T-helper 1 cell treated with Interleukin-12 subunit alpha and Interleukin-12 subunit beta and Interleukin-4 antibody, amounts not matched to agents 30 μg/mL and 1 μg/mL, for 36 hours (primary cell): ENCODE data around the gene SEC22A.
A peak's percentile ranks its signal among the peaks of the same experiment; 100 is the strongest.

Experiments used
- H3K27ac Mint-ChIP-seq: one replicate; pipeline ENCODE4 v1.8.0; 2021; ENCODE audit warnings: mild to moderate bottlenecking, mixed read lengths
- H3K27me3 Mint-ChIP-seq: one replicate; pipeline ENCODE4 v1.8.0; 2021; ENCODE audit warnings: low read depth, mixed read lengths
- H3K36me3 Mint-ChIP-seq: one replicate; pipeline ENCODE4 v1.8.0; 2021; ENCODE audit warnings: low read depth, mixed read lengths
- H3K4me1 Mint-ChIP-seq: one replicate; pipeline ENCODE4 v1.8.0; 2021; ENCODE audit warnings: low read depth, mixed read lengths
- H3K4me3 Mint-ChIP-seq: one replicate; pipeline ENCODE4 v1.8.0; 2021; ENCODE audit warnings: mild to moderate bottlenecking, moderate library complexity, mixed read lengths
- H3K9me3 Mint-ChIP-seq: one replicate; pipeline ENCODE4 v1.8.0; 2021; ENCODE audit warnings: mixed read lengths

Gene SEC22A

DNA sequence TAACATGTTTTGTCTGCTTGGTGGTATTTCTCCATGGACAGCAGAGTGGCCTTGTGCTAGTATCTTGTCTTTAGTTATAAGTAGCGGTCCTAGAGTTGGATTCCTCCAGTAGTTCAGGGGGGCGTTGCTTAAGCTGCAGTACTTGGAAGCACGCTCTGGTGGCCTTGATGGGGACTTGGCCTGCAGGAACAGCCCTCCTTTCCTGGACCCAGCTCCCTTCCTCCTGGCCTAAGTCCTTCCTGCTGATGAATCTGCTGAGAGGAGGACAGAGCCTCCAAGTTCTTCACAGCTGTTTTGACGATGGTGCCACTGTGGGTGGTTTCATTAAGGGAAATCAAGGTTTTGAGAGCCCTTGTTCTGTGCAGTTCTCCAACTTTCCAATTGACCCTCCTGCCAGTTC lies 38.6 kb upstream of the SEC22A start:
- no peak overlapping the region for H3K27ac Mint-ChIP-seq
- no peak overlapping the region for H3K4me3 Mint-ChIP-seq
- H3K36me3 Mint-ChIP-seq = peaks cover 46% of the 10 kb centered on the region
- no peaks in the 10 kb centered on the region for H3K4me1 Mint-ChIP-seq
- no peaks in the 10 kb centered on the region for H3K27me3 Mint-ChIP-seq
- H3K9me3 Mint-ChIP-seq = peaks cover 10% of the 10 kb centered on the region

DNA sequence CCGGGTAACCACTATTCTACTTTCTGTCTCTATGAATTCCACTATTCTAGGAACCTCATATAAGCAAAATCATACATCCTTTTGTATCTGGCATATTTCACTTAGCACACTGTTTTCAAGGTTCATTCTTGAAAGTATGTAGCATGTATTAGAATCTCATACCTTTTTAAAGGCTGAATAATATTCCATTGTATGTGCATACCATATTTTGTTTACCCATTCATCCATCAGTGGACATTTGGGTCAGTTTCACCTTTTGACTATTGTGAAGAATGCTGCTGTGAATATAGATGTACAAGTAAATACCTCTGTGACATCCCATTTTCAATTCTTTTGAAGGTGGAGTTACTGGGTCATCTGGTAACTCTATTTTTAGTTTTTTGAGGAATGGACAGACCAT lies 36.6 kb upstream of the SEC22A start:
- no peaks in the 10 kb centered on the region for H3K27me3 Mint-ChIP-seq
- H3K27ac Mint-ChIP-seq = no peak overlapping the region
- peaks cover 10% of the 10 kb centered on the region for H3K9me3 Mint-ChIP-seq
- no peak overlapping the region for H3K4me3 Mint-ChIP-seq
- peaks cover 45% of the 10 kb centered on the region for H3K36me3 Mint-ChIP-seq
- no peaks in the 10 kb centered on the region for H3K4me1 Mint-ChIP-seq

DNA sequence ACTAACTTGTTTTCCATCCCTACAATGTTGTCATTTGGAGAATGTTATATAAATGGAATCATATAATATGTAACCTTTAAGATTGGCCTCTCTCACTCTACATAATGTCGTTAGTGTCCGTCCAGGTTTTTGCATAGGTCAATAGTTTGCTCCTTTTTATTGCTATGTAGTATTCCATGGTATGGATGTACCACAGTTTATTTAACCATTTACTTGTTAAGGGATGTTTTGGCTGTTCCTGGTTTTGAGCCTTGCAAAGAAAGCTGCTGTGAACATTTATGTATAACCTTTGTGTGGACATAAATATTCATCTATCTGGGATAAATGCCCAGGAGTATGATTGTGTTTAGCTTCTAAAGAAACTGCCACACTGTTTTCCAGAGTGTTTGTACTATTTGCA lies 34.1 kb upstream of the SEC22A start:
- Mint-ChIP-seq H3K27ac (no peak overlapping the region), H3K27me3 (no peaks in the 10 kb centered on the region), H3K4me3 (no peak overlapping the region), H3K9me3 (peaks cover 10% of the 10 kb centered on the region), H3K4me1 (no peaks in the 10 kb centered on the region), H3K36me3 (peaks cover 42% of the 10 kb centered on the region)

DNA sequence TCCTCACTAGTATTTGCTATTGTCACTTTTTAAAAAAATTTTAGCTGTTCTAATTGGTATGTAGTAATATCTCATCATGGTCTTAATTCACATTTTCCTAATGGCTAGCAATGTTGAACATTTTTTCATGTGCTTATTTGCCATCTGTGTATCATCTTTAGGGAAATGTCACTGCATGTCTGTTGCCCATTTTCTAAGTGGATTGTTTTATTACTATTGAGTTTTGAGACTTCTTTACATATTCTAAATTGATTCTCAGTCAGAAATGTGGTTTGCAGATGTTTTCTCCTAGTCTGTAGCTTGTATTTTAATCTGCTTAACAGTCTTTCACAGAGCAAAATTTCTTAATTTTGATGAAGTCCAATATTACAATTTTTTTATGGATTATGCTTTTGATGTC lies 33.6 kb upstream of the SEC22A start:
- no peak overlapping the region for H3K27ac Mint-ChIP-seq
- H3K36me3 Mint-ChIP-seq = peaks cover 39% of the 10 kb centered on the region
- no peaks in the 10 kb centered on the region for H3K27me3 Mint-ChIP-seq
- peaks cover 10% of the 10 kb centered on the region for H3K9me3 Mint-ChIP-seq
- H3K4me1 Mint-ChIP-seq = no peaks in the 10 kb centered on the region
- H3K4me3 Mint-ChIP-seq = no peak overlapping the region

DNA sequence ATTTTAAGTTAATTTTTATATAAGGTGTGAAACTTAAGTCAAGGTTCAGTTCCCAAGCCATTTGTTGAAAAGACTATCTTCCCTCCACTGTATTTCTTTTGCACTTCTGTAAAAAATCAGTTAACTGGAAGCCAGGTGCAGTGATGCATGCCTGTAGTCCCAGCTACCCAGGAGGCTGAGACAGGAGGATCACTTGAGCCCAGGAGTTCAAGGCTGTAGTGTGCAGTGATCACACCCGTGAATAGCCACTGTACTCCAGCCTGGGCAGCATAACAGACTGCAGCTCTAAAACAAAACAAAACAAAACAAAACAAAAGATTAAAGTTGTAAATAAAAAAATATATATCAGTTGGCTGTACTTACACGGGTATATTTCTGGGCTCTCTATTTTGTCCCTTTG lies 33.1 kb upstream of the SEC22A start:
- H3K4me3 Mint-ChIP-seq = no peak overlapping the region
- H3K36me3 Mint-ChIP-seq = peaks cover 35% of the 10 kb centered on the region
- H3K27ac Mint-ChIP-seq = no peak overlapping the region
- H3K9me3 Mint-ChIP-seq = peaks cover 10% of the 10 kb centered on the region
- no peaks in the 10 kb centered on the region for H3K4me1 Mint-ChIP-seq
- H3K27me3 Mint-ChIP-seq = no peaks in the 10 kb centered on the region

DNA sequence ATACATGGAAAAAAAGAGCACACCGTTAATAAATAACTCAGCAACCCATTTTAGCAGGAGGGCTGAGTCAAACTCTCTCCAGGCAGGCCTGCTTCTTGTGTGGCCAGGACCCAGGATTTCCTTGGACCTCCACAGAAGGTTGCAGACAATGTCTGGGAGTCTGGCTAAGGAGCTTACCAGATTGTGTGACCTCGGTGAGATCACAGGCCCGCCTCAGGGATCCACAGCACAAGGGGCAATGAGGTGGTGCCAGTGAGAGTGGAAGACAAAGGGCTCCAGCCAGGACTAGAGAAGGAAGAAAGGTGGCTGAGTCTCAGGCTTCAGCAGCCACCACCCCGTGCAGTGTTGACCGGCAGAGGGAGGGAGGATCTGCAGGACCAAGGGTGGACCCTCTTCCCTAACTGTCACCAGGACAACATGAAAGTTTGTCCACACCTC lies 32.2 kb upstream of the SEC22A start:
- Mint-ChIP-seq H3K27me3 (no peaks in the 10 kb centered on the region), H3K36me3 (peaks cover 30% of the 10 kb centered on the region), H3K4me1 (no peaks in the 10 kb centered on the region), H3K4me3 (no peak overlapping the region), H3K27ac (no peak overlapping the region), H3K9me3 (peaks cover 10% of the 10 kb centered on the region)

DNA sequence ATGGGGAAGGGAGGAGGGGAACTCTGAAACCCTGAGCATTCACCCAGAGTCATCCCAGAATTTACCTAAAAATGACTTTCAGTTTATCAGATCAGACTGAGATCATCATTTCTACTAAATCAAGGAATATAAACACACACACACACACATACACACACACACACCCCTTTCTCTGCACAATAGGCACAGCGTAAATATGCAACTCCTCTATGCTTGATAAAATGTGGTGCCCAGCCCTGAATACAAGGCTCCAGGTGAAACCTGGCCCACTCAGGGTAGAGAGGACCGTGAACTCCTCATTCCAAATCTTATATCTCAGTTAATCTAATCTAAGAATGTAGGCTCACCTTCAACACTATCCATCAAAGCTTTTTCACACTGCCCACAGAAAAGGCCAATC lies 31.8 kb upstream of the SEC22A start:
- H3K4me1 Mint-ChIP-seq = no peaks in the 10 kb centered on the region
- peaks cover 26% of the 10 kb centered on the region for H3K36me3 Mint-ChIP-seq
- H3K27me3 Mint-ChIP-seq = no peaks in the 10 kb centered on the region
- no peak overlapping the region for H3K27ac Mint-ChIP-seq
- H3K9me3 Mint-ChIP-seq = peaks cover 8% of the 10 kb centered on the region
- H3K4me3 Mint-ChIP-seq = no peak overlapping the region

DNA sequence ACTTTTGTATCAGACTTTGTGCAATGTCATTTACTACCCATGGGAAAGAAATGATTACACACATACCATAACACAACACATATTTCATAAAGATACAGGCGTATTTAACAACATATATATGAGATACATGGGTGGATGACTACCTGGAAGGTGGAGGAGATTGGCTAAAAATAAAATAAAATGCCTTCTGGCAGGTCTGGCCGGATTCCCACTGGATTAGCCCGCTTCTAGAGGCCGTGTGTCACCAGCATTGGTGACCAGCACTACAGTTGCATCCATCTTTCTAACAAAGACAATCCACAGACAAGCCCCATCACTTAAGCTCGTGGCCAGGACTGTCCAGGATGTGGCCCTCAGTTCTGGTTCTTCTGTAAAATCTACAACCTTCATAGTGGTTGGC lies 21.0 kb upstream of the SEC22A start:
- Mint-ChIP-seq H3K4me3 (no peak overlapping the region), H3K27ac (no peak overlapping the region)

DNA sequence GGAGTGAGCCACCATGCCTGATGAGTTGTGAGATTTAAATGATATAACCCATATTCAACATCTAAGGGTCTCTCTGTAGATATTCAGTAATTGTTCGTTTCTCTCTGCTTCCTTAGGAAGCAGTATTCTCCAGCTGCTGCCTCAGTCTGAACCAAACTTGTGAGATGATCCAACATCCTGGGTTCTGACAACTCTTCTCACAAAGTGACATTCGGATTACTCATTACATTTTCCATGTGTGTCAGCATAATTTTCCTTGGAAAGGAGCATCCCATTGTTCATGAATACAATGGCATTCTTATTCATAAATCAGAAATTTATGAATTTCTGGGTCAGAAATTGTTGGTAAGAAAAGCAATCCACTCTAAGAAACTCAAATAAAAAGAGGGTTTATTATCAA lies 15.0 kb upstream of the SEC22A start:
- Mint-ChIP-seq H3K27me3 (peaks cover 4% of the 10 kb centered on the region), H3K4me3 (no peak overlapping the region), H3K9me3 (peaks cover 5% of the 10 kb centered on the region), H3K27ac (no peak overlapping the region), H3K36me3 (no peaks in the 10 kb centered on the region), H3K4me1 (no peaks in the 10 kb centered on the region)

More for the DNA sequence above, 21.0 kb upstream of the SEC22A start:
- no peaks in the 10 kb centered on the region for H3K4me1 Mint-ChIP-seq
- H3K27me3 Mint-ChIP-seq = peaks cover 5% of the 10 kb centered on the region
- no peaks in the 10 kb centered on the region for H3K36me3 Mint-ChIP-seq
- H3K9me3 Mint-ChIP-seq = peaks cover 5% of the 10 kb centered on the region

DNA sequence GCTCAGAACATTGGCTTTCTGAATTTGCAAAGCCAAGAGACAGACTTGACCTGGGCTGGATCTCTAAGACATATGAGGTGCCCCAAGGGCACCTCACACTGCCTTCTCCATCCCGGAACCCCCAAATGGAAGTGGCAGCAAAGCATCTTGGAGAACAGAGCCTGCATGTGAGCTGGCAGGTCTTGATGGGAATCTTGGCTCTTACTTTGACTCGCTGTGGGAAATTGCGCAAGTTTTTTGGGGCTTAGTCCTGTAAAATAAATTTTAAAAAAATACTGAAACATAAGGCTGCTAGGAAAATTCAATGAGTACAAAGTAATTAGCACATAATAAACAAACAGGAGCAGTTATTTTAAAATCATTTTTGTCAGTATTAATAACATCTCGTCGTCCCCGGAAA lies 13.7 kb upstream of the SEC22A start:
- Mint-ChIP-seq H3K4me3 (no peak overlapping the region), H3K27me3 (no peaks in the 10 kb centered on the region), H3K36me3 (no peaks in the 10 kb centered on the region), H3K9me3 (no peaks in the 10 kb centered on the region), H3K4me1 (no peaks in the 10 kb centered on the region), H3K27ac (no peak overlapping the region)

DNA sequence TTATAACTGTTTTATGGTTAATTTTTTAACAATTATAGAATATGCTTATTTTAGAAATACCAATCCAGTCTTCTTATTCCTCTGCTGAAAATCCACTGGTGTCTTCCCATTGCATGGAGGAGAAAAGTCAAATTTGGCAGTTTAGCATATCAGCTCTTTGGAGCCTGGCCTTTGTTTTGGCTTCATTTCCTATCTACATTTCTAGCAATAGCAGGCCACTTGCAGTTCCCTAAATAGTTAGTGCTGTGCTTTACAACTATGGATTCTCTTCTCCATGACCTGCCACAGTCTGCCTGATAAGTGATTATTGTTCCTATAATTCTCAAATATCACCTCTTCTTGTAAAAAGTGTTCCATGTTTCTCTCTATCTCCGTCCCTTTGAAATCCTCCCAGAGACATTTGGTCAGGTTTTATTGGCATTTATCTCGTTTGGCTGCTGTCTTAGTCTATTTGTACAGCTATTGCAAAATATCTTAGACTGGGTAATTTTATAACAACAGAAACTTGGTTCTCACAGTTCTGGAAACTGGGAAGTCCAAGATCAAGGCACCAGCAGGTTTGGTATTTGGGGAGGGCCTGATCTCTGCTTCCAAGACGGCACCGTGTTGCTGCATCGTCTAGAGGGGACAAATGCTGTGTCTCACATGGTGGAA lies 8.2 kb upstream of the SEC22A start:
- H3K36me3 Mint-ChIP-seq = no peaks in the 10 kb centered on the region
- H3K27me3 Mint-ChIP-seq = peaks cover 11% of the 10 kb centered on the region
- no peaks in the 10 kb centered on the region for H3K9me3 Mint-ChIP-seq
- no peak overlapping the region for H3K27ac Mint-ChIP-seq
- no peaks in the 10 kb centered on the region for H3K4me1 Mint-ChIP-seq
- H3K4me3 Mint-ChIP-seq = no peak overlapping the region

DNA sequence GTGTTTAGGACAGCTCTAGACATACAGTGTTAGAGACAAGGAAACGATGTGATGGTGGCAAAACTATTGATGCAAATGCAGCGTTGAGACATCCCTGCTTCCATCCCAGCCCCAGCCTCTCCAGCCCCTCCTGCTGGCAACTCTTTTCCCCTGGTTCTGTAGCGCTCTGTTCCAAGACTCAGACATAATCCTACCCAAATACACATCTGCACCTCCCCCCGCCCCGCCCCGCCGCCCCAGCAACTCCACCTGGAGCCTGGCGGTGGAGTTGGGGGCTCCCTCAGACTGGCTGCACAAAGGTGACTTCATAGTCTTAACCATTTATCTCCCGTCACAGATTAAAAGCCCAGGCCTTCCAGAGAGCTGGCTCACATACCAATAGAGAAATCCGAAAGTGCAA lies 7.2 kb upstream of the SEC22A start:
- Mint-ChIP-seq H3K4me1 (no peaks in the 10 kb centered on the region), H3K36me3 (no peaks in the 10 kb centered on the region), H3K9me3 (no peaks in the 10 kb centered on the region), H3K4me3 (no peak overlapping the region), H3K27ac (no peak overlapping the region), H3K27me3 (peaks cover 11% of the 10 kb centered on the region)

DNA sequence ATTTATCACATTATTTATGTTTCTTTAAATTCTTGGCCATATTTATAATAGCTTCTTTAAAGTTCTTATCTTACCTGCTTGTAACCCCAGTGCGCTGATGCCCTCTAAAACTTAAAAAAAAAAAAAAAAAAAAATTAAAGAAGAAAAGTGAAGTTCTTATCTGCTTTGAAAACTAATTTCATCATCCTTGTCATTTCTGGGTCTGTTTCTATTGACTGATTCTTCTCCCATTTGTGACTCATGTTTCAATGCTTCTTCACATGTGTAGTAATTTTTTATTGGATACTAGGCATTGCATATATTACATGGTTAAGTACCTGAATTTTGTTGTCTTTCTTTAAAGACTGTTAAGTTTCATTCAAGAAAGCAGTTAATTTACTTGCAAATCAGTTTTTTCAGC lies 3.4 kb upstream of the SEC22A start:
- Mint-ChIP-seq H3K27me3 (peaks cover 11% of the 10 kb centered on the region), H3K9me3 (no peaks in the 10 kb centered on the region), H3K27ac (no peak overlapping the region), H3K36me3 (peaks cover 3% of the 10 kb centered on the region), H3K4me3 (no peak overlapping the region), H3K4me1 (peaks cover 16% of the 10 kb centered on the region)

DNA sequence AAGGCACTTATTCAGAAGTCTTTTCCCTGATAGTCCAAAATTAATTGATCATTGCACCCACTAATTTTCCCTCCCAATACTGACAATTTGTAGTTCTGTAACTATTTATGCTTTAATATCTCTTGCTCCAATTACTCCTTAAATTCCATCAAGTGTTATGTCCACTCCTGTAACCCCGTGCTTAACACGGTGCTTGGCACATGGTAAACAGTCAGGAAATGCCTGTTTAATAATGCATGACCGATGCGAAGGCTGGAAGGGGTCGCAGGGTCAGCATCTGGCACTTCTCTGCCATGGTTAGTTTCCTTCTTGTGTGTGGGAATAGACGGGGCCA lies 553 bp upstream of the SEC22A start:
- Mint-ChIP-seq H3K4me1 (peaks cover 19% of the 10 kb centered on the region), H3K27me3 (no peaks in the 10 kb centered on the region), H3K27ac (peak overlapping the region; percentile 96), H3K4me3 (peak overlapping the region; percentile 86), H3K9me3 (no peaks in the 10 kb centered on the region), H3K36me3 (peaks cover 3% of the 10 kb centered on the region)

DNA sequence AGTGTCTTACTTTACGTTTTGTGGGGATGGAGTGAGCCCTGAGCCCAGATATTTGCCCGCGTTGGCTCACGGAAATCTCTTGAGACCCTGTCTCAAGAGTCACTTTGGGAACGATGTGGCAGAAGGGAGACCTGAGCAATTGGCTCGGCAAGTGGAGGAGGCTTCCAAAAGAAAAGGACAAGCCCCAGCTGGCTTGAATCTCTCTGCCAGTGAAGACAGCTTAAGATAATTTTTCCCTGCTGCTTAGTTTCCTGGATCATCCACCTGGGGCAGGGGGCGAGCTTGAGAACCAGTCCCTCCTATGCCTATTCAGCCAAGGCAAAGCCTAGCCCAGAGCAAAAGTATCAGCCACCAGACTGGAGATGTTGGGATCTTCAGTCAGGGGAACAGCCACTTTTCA lies 708 bp downstream of the SEC22A start:
- H3K4me3 Mint-ChIP-seq = peak overlapping the region; percentile 86
- no peaks in the 10 kb centered on the region for H3K27me3 Mint-ChIP-seq
- peaks cover 6% of the 10 kb centered on the region for H3K36me3 Mint-ChIP-seq
- H3K4me1 Mint-ChIP-seq = peaks cover 19% of the 10 kb centered on the region
- H3K9me3 Mint-ChIP-seq = no peaks in the 10 kb centered on the region
- peak overlapping the region; percentile 96 for H3K27ac Mint-ChIP-seq

DNA sequence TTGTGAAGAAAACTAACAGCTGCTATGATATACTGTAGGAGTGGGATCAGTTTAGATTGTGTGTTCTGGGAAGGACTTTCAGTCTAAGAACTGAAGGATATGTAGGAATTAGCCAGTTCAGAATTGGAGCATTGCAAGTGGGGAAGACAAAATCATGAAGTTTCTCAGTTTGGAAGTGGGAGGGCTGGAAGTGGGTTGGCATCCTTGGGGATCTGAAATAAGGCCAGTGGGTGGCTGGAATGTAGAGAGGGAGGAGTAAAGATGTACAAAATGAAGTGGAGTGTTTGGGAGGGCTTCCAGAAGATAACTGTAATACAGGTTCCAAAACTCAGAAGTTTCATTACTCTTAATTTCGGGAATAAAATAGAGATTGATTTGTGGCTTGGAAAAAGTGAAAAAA lies 17.2 kb downstream of the SEC22A start:
- H3K27me3 Mint-ChIP-seq = no peaks in the 10 kb centered on the region
- no peak overlapping the region for H3K4me3 Mint-ChIP-seq
- H3K36me3 Mint-ChIP-seq = peaks cover 14% of the 10 kb centered on the region
- no peaks in the 10 kb centered on the region for H3K9me3 Mint-ChIP-seq
- H3K4me1 Mint-ChIP-seq = peaks cover 4% of the 10 kb centered on the region
- no peak overlapping the region for H3K27ac Mint-ChIP-seq
